SJSA1 (cell line): ENCODE measurements around the gene DIS3L2. TPM values are rescaled to one million over a fixed set of nuclear protein-coding genes. Genes with fewer than 3 reads are reported as not detected.
"Not testable (repeated sequence)": the region's sequence is repeated elsewhere in the genome, so short reads cannot be mapped to it uniquely, and the experiment has no call there.

Experiments
- DNase-seq, 2 experiments: peaks; one replicate each; pipeline ENCODE4 v3.0.0-alpha.2; 2015 to 2020; ENCODE audit warnings: low spot score in 2 of 2, low read depth in 1 of 2
- H3K27ac ChIP-seq: fragments of 250-450 bp; sonication (Bioruptor Pico); 2 replicates; pipeline ENCODE4 v1.5.1; 2020; ENCODE audit warnings: mild to moderate bottlenecking, moderate library complexity
- H3K27me3 ChIP-seq: fragments of 250-450 bp; sonication (Bioruptor Pico); replicated peaks from 2 replicates; pipeline ENCODE4 v1.5.1; 2020; ENCODE audit warnings: mild to moderate bottlenecking, moderate library complexity
- H3K36me3 ChIP-seq: fragments of 250-450 bp; sonication (Bioruptor Pico); 2 replicates; pipeline ENCODE4 v1.5.1; 2020; ENCODE audit warnings: mild to moderate bottlenecking
- H3K4me1 ChIP-seq: fragments of 250-450 bp; sonication (Bioruptor Pico); replicated peaks from 2 replicates; pipeline ENCODE4 v1.6.1; 2021; ENCODE audit warnings: mild to moderate bottlenecking
- H3K4me3 ChIP-seq: fragments of 250-450 bp; sonication (Bioruptor Pico); 2 replicates; pipeline ENCODE4 v1.5.1; 2020; ENCODE audit warnings: mild to moderate bottlenecking
- H3K9me3 ChIP-seq: fragments of 250-450 bp; sonication (Bioruptor Pico); replicated peaks from 2 replicates; pipeline ENCODE4 v1.5.1; 2020; ENCODE audit warnings: mild to moderate bottlenecking
- total RNA-seq: library from RNA; depleted of rRNA; stranded (reverse); fragments of >200 nt; shearing (Covaris generic); gene quantifications from 2 replicates; pipeline ENCODE4 v1.2.3, GENCODE V29; 2014

Gene DIS3L2
- total RNA-seq, 1 experiment from 2014 or later: 20.6 TPM

GRCh38 chr2:232338094-232338758, 376.7 kb downstream of the DIS3L2 start:
- H3K9me3 ChIP-seq, H3K4me3 ChIP-seq, H3K27ac ChIP-seq, H3K27me3 ChIP-seq, H3K36me3 ChIP-seq, DNase-seq, H3K4me1 ChIP-seq: not testable (repeated sequence)

- no peaks in the 10 kb centered on the region for H3K4me1 ChIP-seq
- H3K27ac ChIP-seq: no peak overlapping the region
- 0 out of 2 replicates have a peak, but pooled peaks cover under 1% of the 10 kb centered on the region for H3K27me3 ChIP-seq
- DNase-seq: no peak
- no peak overlapping the region for H3K4me3 ChIP-seq
- H3K36me3 ChIP-seq: 0 out of 2 replicates have a peak, but pooled peaks cover 4% of the 10 kb centered on the region
- no peaks in the 10 kb centered on the region for H3K9me3 ChIP-seq
Measured at GRCh38 chr2:232338759-232339106, 377.2 kb downstream of the DIS3L2 start.

- H3K4me3 ChIP-seq: no peak overlapping the region
- H3K36me3 ChIP-seq: 0 out of 2 replicates have a peak, but pooled peaks cover 4% of the 10 kb centered on the region
- H3K27me3 ChIP-seq: peaks cover 7% of the 10 kb centered on the region; the same call in 1 of the 2 replicates
- DNase-seq: no peak
- no peaks in the 10 kb centered on the region for H3K4me1 ChIP-seq
- no peak overlapping the region for H3K27ac ChIP-seq
- H3K9me3 ChIP-seq: no peaks in the 10 kb centered on the region
Measured at GRCh38 chr2:232339121-232340081, 377.9 kb downstream of the DIS3L2 start.

- Histone ChIP-seq H3K9me3 (no peaks in the 10 kb centered on the region), H3K4me1 (no peaks in the 10 kb centered on the region), H3K27me3 (peaks cover 9% of the 10 kb centered on the region; the same call in 1 of the 2 replicates), H3K4me3 (no peak overlapping the region), H3K27ac (no peak overlapping the region), H3K36me3 (0 out of 2 replicates have a peak, but pooled peaks cover 4% of the 10 kb centered on the region)
- DNase-seq: no peak
Measured at GRCh38 chr2:232340171-232340935, 378.8 kb downstream of the DIS3L2 start.

GRCh38 chr2:232341061-232341738, 379.7 kb downstream of the DIS3L2 start:
- H3K4me1 ChIP-seq: no peaks in the 10 kb centered on the region
- no peak for DNase-seq
- H3K27ac ChIP-seq: no peak overlapping the region
- H3K27me3 ChIP-seq: peaks cover 9% of the 10 kb centered on the region; the same call in 1 of the 2 replicates
- no peaks in the 10 kb centered on the region for H3K36me3 ChIP-seq
- no peak overlapping the region for H3K4me3 ChIP-seq
- H3K9me3 ChIP-seq: no peaks in the 10 kb centered on the region

GRCh38 chr2:232341739-232342126, 380.2 kb downstream of the DIS3L2 start:
- Histone ChIP-seq H3K9me3 (no peaks in the 10 kb centered on the region), H3K4me3 (no peak overlapping the region), H3K27me3 (peaks cover 9% of the 10 kb centered on the region; the same call in 1 of the 2 replicates), H3K27ac (no peak overlapping the region), H3K4me1 (no peaks in the 10 kb centered on the region), H3K36me3 (no peaks in the 10 kb centered on the region)
- no peak for DNase-seq

GRCh38 chr2:232342635-232343565, 381.4 kb downstream of the DIS3L2 start:
- Histone ChIP-seq H3K27me3 (peaks cover 11% of the 10 kb centered on the region; the same call in 1 of the 2 replicates), H3K9me3 (no peaks in the 10 kb centered on the region), H3K36me3 (no peaks in the 10 kb centered on the region), H3K27ac (no peak overlapping the region), H3K4me3 (no peak overlapping the region), H3K4me1 (no peaks in the 10 kb centered on the region)
- no peak for DNase-seq

- Histone ChIP-seq H3K36me3 (no peaks in the 10 kb centered on the region), H3K27me3 (peaks cover 17% of the 10 kb centered on the region; the same call in 1 of the 2 replicates), H3K4me3 (no peak overlapping the region), H3K4me1 (no peaks in the 10 kb centered on the region), H3K9me3 (no peaks in the 10 kb centered on the region), H3K27ac (no peak overlapping the region)
- DNase-seq: no peak
Measured at GRCh38 chr2:232343821-232344220, 382.3 kb downstream of the DIS3L2 start.

GRCh38 chr2:232345251-232345650, 383.7 kb downstream of the DIS3L2 start:
- H3K4me1 ChIP-seq: no peaks in the 10 kb centered on the region
- H3K36me3 ChIP-seq: no peaks in the 10 kb centered on the region
- H3K9me3 ChIP-seq: no peaks in the 10 kb centered on the region
- H3K27ac ChIP-seq: no peak overlapping the region
- no peak for DNase-seq
- H3K27me3 ChIP-seq: peaks cover 28% of the 10 kb centered on the region
- no peak overlapping the region for H3K4me3 ChIP-seq

GRCh38 chr2:232347369-232347768, 385.9 kb downstream of the DIS3L2 start:
- Histone ChIP-seq H3K36me3 (no peaks in the 10 kb centered on the region), H3K27ac (no peak overlapping the region), H3K4me3 (no peak overlapping the region), H3K4me1 (peaks cover 6% of the 10 kb centered on the region; the same call in 1 of the 2 replicates), H3K27me3 (peaks cover 50% of the 10 kb centered on the region), H3K9me3 (0 out of 2 replicates have a peak, but pooled peaks cover 4% of the 10 kb centered on the region)
- DNase-seq: no peak

GRCh38 chr2:232348936-232349335, 387.4 kb downstream of the DIS3L2 start:
- DNase-seq: no peak
- Histone ChIP-seq H3K27ac (no peak overlapping the region), H3K4me1 (peaks cover 6% of the 10 kb centered on the region; the same call in 1 of the 2 replicates), H3K27me3 (peaks cover 62% of the 10 kb centered on the region), H3K9me3 (0 out of 2 replicates have a peak, but pooled peaks cover 4% of the 10 kb centered on the region), H3K36me3 (no peaks in the 10 kb centered on the region), H3K4me3 (no peak overlapping the region)

- H3K27me3 ChIP-seq: peaks cover 56% of the 10 kb centered on the region
- peaks cover 6% of the 10 kb centered on the region; the same call in 1 of the 2 replicates for H3K4me1 ChIP-seq
- H3K9me3 ChIP-seq: 0 out of 2 replicates have a peak, but pooled peaks cover 4% of the 10 kb centered on the region
- H3K4me3 ChIP-seq: no peak overlapping the region
- no peak for DNase-seq
- H3K27ac ChIP-seq: no peak overlapping the region
- H3K36me3 ChIP-seq: no peaks in the 10 kb centered on the region
Measured at GRCh38 chr2:232349546-232349945, 388.0 kb downstream of the DIS3L2 start.
